Stromal cell of bone marrow (primary cell): Measurements from ENCODE around the gene MMD.
"Not testable (repeated sequence)": the region's sequence is repeated elsewhere in the genome, so short reads cannot be mapped to it uniquely, and the experiment has no call there.

Source experiments
- DNase-seq: peaks from one replicate; pipeline ENCODE4 v3.0.0-alpha.2; 2012; ENCODE audit warnings: low read depth

Gene MMD

DNA sequence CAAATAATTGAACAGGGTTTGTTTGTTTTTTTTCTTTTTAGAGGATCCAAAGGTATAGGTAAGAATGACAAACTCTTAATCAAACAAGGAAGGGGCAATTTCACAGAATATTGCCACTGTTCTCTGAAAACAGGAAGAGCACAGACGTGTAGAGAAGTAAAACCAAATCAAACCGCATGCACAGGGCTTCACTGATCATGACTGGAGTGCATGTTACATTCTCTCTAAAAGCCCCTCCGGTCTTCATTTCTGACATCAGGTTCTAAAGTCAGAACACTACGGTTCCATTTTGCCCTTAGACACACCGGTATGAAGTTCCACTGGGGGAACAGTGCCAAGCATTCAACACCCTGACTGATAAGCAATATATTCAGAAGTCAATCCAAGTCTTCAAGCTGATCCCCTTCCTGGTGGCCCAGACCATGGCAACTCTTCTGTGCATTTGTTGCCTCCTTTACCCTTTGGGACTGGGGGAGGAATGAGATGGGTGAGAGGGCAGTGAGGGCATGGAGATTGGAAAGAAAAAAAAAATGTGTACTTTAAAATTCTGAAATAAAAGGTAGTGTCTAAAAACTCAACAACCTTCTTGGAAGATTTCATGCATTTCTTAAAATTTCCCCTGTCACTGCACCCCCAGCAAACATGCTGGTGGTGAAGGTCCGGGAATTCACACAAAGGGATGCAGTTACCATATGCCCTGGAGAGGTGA, 1.4 kb downstream of the MMD start:
- no peak for DNase-seq

DNA sequence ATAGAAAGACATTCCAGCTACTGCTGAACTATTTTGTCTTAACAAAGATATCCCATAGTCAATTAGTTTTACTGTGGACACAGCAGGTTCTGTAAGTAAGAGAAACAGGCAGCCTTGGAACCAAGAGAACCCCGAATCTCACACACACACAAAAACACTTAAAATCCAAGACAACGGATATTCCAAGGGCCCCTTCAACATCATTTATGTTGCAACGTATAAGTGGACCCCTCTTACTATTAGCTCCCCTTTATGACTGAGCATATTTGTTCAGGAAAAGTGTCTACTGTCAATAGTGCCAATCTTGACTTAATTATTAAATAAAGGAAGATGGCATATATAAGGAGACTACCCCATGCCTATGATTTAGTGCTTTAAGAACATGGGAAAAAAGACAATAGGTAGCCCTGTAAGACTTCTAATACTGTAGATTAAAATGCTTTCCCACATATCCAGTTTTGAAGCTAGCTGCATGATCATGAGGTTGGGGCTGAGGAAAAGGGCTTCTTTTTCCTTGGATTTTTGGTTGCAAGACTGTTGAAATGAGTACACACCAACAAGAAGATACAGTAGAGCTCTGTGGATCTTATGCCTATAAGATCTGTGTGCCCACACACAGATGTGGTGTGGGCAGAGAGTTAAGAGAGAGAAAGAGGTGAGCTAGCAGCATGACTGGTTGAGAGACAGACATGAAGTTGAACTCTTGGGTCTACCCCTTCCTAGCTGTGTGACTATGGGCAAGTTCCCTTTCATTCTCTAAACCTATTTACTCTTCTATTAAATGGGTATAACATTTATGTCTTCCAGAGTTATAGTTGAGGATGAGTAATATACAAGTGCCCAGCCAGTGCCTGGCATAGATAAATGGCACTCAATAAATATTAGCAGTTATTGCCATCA, 3.0 kb downstream of the MMD start:
- no peak for DNase-seq

- DNase-seq: no peak
Measured at GRCh38 chr17:55417411-55418268, 4.0 kb downstream of the MMD start.

DNA sequence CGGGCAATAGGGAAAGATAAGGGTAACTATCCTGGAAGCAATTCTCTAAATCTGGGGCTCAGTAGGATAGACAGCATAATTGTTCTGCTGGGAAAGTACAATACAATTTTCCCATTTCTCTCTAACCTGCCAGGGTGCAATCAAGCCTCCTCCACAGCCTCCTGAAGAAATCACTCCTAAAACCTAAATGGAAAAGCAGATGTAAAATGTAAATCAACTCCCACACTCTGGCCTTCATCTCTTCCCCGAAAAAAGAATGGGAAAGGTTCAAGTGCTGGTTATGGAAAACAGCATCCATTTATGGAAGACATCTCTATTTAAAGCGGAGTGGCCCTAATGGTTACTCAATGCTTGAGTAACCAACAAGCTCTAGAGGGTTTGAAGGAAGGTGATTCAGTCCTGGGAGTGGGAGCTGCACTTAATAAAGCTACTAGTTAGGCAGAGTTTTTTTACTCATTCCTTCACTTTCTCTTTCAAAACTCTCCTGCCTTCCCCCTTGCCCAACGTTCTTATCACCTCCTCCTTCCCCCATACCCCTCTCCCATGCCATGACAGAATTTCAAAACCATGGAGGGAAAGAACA, 5.1 kb downstream of the MMD start:
- no peak for DNase-seq

- DNase-seq: no peak
Measured at GRCh38 chr17:55416000-55416399, 5.6 kb downstream of the MMD start.

- DNase-seq: no peak
Measured at GRCh38 chr17:55414983-55415382, 6.7 kb downstream of the MMD start.

DNA sequence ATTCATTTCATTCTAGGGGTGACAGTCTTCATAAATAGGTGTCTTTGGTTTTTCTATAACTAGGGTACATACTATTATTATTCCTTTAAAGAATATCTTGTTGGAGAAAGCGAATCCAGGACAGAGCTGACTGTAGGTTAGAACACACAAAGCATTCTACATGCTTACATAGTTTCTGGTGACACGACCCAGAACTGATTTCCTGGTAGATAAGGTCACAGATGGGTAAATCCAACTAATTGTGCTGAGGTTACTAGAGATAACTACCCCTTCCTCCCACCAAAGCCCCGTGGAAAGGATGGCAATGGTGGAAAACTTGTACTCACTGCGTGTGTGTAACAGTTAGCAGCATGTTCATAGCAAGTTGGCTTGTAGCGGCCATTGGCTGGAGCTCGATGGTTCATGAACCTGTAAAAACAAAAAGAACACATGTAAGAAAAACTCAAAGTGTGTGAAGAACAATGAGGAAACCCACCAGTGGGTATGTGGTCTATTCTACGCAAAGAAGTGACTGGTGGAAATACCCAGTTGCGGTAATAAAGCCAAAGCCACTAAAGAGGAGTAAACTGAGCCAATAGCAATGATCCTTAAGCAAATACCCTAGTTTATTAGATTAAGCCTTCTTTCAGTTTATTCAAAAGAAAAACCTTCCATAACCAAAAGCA, 7.7 kb downstream of the MMD start:
- DNase-seq: no peak

- DNase-seq: no peak
Measured at GRCh38 chr17:55411463-55411855, 10.2 kb downstream of the MMD start.

GRCh38 chr17:55410722-55411462, 10.7 kb downstream of the MMD start:
- DNase-seq: no peak

DNA sequence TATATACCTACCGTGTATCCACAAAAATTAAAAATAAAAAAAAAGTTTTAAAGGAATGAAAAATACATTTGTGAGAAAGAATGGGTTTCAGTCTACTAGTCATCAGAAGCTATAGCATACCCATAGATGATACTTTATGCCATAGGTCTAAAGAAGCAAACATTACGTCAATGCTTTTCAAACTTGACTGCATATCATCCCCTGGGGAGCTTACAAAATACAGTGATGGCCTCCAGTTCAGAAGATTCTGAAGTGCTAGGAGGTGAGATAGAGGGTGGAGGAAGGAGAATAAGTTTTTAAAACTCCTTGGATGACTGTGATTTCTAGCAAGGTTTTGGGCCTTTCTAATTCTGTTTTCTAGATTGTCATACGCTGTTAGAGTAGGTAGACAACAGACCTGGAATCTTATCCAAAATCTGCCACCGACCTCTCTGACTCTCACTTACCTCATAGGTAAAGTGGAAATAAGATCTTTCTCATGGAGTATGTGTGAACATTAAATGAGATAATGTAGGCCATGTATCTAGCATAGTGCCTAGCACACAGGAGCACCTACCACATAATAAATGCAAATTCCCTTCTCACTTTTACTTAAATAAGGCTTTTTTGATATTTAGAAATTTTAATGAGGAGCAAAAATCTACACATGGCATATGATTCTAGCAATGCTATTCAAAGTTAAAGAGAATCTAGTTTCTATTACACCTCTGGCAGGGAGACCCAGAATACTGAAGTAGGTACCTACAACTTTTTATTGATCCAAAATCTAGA, 12.4 kb downstream of the MMD start:
- DNase-seq: no peak

DNA sequence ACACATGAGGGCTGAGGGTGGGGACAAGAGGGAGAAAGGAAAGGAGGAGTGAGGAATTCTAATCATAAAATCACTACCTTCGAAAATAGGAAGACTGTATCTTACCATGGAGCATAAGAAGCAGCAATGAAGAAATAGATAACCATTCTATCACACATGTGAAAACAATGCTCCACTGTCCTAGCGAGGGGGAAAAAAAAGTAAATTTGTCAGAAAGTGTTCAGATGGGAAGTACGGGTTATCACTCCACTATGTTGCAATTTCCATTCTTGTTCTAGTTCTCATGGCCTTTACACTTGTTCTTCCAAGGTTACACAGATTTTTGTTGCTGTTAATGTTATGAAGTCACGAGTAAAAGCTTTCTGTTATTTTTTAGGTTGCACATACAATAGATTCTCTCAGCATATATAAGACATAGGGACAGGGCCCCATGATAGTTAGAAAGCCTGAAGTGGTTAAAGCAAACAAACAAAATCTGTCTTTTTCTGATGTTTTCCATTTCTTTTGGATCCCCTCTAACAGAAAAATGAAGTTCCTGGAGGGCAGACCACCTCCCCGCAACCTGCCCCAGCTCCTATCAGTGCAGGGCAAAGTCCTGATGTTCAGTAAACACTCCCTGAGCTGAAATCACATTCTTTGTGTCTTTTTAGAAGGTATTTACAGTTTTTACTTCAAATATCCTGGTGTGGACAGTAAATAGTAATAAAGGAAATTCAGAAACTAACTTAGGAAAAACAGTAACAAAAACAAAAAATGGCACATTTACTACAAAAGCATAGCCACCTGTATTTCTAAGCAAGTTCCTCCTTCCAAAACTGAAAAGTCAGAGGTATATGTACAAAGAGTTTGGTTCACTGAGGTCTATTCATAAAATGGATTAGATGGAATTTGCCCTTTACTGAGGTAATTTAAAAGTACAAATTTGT, 13.7 kb downstream of the MMD start:
- no peak for DNase-seq

- DNase-seq: no peak
Measured at GRCh38 chr17:55405600-55405999, 16.0 kb downstream of the MMD start.

DNA sequence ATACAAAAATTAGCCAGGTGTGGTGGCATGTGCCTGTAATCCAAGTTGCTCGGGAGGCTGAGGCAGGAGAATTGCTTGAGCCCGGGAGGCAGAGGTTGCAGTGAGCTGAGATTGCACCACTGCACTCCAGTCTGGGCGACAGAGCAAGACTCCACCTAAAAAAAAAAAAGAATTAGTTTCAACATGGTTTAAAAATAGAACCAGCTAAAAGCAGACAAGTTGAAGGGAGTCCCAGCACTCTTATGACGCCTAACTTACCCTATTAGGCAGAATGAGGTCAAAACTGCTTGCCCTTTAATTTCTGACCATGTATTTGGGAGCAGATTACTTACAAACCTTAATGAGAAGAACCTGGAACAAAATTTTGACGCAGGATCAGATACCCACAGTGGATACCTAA, 17.4 kb downstream of the MMD start:
- not testable (repeated sequence) for DNase-seq

DNA sequence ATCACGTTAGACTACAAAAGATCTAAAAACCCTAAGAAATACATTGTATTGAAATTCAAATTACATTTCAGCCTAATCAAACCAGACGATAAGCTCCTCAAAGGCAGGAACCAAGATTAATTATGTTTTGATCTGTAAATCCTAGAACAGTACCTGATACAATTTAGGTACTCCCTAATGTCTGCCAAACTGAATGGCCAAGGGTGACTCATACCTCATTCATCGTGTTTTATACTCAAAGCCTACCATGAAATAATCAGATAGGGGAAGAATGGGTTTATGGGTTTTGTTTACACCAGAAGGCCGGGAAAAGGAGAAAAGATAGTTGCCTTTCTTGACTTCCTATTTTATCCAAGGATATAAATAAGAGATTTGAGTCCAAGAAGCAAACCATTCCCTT, 19.3 kb downstream of the MMD start:
- DNase-seq: no peak

- no peak for DNase-seq
Measured at GRCh38 chr17:55398689-55399088, 22.9 kb downstream of the MMD start.

- no peak for DNase-seq
Measured at GRCh38 chr17:55395803-55396505, 25.7 kb downstream of the MMD start.

- DNase-seq: no peak
Measured at GRCh38 chr17:55394357-55395021, 27.1 kb downstream of the MMD start.
